GM19193 (cell line): ENCODE data around the gene RAE1.

Experiments used
- POLR2A ChIP-seq: IDR thresholded peaks from 4 replicates; pipeline ENCODE4 v1.6.1; 2011; ENCODE audit not compliant: insufficient read depth, insufficient read length; ENCODE audit errors: extremely low read depth

Gene RAE1

GRCh38 chr20:57378646-57379262 lies 27.7 kb downstream of the RAE1 start:
- TF ChIP-seq POLR2A = no peak

GRCh38 chr20:57379263-57379647 lies 28.2 kb downstream of the RAE1 start:
- TF ChIP-seq POLR2A = no peak

DNA sequence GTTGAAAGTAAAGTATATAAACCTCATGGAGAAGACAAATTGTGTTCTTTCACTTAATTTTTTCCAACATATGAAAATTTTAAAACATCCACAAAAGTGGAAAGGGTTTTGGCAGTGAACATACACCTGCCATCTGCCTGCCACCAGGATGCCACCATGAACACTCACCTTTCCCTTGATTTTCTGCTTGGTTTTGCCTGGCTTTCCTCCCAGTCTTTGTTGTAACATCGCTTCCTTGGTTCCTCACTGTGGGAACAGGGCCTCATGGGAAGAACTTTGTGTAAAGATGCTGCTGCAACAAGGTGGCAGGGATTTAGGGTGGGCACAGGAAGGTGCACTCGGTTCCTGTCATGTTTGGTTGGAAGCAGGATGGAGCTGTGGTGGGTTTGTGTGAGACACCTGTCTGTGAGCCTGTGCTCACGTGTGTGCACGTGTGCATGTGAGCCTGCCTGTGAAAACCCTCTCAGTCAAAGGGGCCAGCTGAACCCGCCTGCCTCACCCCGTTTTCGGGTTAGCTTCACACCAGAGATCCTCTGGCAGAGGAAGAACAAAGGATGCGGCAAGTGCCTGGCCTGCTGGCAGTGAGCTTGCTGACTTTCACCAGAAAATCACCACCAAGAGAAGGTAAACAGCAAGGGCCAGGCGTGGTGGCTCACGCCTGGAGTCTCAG lies 29.2 kb downstream of the RAE1 start:
- no peak for TF ChIP-seq POLR2A

DNA sequence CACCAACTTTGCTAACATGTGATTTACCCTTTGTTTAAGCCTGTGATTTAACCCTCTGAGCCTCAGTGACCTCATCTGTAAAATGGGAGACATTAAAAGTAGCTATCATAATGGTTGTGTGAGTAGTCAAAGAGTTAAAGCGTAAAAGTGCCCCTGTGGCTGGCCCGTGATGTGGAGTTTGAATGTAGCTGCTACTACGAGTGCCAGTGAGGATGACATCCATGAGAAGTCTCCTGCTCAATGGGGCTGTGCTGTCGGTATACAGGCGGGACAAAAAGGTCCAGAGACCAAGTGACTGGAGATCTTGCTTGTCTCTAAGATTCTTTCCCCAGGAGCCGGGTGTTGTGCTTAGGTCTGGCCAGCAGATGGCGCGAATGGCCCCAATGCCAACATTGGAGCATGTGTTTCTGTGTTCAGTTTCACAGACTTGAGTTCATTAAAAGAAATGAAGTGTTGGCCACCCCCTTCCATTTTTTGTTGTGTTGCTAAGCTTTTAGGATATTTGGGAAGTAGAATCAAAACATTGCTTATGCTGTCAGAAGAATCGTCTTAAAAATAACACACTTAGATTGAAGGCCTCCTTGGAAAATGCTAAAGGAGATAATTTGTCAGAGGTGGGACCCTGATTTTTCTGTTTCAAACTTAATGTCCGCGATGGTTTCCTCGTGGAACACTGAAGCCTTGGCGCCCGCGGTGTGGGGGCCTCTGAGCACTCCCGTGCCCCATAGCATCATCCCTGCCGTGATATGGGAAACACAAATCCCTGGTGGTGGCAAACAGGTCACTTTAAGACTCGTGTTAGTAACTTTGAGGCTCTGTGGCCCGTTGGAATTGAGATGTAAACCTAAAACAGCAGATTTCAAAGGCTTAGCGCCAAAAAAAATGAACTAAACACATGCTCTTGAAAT lies 30.8 kb downstream of the RAE1 start:
- no peak for TF ChIP-seq POLR2A

- no peak for TF ChIP-seq POLR2A
Observed at GRCh38 chr20:57382516-57382915, 31.5 kb downstream of the RAE1 start.

DNA sequence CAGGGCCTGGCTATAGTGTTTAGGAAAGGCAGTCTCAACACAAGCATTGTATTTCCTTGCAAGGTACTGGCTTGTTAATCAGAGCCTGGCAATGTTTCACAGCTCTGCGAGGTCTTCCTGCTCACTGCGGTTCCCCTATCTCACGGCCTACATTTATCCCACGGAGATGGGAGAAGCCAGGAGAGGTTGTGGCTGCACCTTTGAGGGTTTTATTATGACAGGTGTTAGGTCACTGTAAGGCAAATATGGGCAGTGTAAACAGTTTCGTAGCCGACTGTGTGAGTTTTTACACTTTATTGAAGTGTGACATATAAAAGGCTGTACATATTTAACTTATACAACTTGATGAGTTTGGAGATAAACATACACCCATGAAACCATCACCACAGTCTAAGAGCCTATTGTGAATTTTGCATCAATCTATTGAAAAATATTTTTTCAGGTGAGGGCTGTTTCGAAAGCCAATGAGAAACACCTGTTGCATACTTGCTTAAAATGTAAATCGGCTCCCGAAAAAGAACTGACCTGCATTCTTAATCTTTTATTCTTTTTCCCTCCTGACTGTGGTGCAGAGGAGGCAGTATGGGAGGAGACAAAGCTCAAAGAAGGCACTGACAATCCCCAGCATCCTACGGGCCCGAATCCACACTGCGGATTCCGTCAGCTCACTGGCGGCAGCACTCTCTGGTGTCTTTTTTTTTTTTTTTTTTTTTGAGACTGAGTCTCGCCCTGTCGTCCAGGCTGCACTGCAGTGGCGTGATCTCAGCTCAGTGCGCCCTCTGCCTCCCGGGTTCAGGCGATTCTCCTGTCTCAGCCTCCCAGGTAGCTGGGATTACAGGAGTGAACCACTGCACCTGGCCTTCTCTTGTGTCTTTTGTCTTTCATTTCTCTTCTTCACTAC lies 32.6 kb downstream of the RAE1 start:
- no peak for TF ChIP-seq POLR2A

DNA sequence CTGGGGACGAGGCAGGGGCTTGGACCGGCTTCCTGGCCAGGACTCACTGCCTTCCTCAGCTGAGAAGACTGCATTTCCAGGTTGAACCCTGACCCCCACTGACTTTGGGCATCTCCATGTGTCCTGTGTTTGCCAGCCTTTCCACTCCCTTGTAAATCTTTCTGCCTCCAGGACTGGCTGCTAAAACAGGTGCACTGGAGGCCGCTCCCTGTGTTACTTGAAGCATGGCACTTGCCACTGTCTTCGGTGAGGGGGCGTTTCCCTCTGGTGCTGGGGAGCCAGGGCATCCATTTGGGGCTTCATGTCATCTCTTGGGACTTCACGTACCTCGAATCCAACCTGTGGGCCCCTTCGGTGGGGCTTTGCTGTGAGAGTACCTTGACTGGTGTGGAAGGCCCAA lies 33.4 kb downstream of the RAE1 start:
- TF ChIP-seq POLR2A = no peak

DNA sequence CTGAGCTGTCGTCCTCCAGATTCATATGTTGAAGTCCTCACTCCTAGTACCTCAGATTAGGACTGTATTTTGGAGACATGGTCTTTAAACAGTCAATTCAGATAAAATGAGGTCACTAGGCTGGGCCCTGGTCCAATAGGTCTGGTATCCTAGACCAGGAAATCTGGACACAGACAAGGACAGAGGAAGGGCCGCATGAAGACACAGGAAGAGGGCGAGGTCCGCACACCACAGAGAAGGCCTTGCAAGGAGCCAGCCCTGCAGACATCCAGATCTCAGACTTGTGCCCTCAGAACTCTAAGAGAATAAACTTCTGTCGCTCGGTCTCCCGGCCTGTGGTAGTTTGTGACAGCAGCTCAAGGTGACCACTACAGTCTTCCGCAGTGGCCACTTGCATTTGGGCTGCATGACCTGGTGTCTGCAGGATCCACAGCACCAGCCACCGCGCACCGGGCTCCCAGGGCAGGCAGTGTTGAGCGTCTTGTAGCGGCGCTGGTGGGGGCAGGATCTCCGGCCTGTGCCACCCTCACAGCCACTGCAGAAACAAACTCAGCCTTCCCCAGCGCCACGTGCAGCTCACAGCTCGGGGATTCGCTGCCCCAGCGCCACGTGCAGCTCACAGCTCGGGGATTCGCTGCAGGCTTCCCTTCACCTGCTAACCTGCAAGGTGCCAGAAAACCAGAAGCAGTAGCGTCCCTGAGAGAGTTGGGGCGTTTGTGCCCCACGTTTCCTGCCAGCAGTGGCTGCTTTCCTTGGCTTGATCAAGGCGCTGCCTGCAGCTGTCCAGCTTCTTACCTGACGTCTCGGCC lies 34.1 kb downstream of the RAE1 start:
- TF ChIP-seq POLR2A = no peak

GRCh38 chr20:57385940-57386339 lies 34.9 kb downstream of the RAE1 start:
- TF ChIP-seq POLR2A = no peak

DNA sequence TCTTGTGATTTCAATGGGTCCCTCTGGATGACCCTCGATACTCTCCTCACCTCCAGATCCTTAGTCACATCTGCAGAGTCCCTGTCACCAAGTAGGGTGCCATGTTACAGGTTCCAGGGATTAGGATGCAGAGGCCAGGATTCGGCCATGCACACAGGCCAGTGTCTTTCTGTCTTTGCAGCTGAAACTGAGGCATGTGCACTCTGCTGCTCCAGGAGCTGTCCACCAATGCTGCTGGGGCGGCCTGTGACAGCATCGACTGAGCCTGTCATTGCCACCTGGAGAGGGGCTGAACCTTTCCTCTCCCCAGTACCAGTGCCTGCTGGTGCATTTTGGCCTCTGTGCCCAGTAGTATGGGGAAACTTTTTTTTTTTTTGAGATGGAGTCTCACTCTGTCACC lies 35.7 kb downstream of the RAE1 start:
- no peak for TF ChIP-seq POLR2A

GRCh38 chr20:57387463-57387862 lies 36.4 kb downstream of the RAE1 start:
- no peak for TF ChIP-seq POLR2A

GRCh38 chr20:57387945-57388371 lies 36.9 kb downstream of the RAE1 start:
- no peak for TF ChIP-seq POLR2A

GRCh38 chr20:57388953-57389694 lies 38.1 kb downstream of the RAE1 start:
- no peak for TF ChIP-seq POLR2A
